H1 (cell line): ENCODE measurements around the gene MRTFB. TPM values are rescaled to one million over a fixed set of nuclear protein-coding genes. Genes with fewer than 3 reads are reported as not detected.
"Not testable (repeated sequence)": the region's sequence is repeated elsewhere in the genome, so short reads cannot be mapped to it uniquely, and the experiment has no call there.

Source experiments
- CTCF ChIA-PET: fragments of 300-600 bp; sonication (Branson Sonifier 250); formaldehyde crosslinking; loops from one replicate; lab custom pipeline; 2021; ENCODE audit not compliant: partially characterized antibody; lab: Charles Lee
- POLR2A ChIA-PET: fragments of 300-600 bp; sonication (Branson Sonifier 250); formaldehyde crosslinking; loops from one replicate; lab custom pipeline; 2021; ENCODE audit warnings: inconsistent platforms; ENCODE audit not compliant: partially characterized antibody; lab: Charles Lee
- DNase-seq, 2 experiments: peaks; one replicate each; pipeline versions ENCODE4 v3.0.0 to v3.0.0-alpha.2; 2010 to 2022; ENCODE audit warnings: low spot score in 2 of 2, low read depth in 1 of 2, mixed read lengths in 1 of 2
- FAIRE-seq: peaks from 2 replicates; lab custom pipeline; 2011; peaks lifted over from hg19 to GRCh38; lab: Jason Lieb, UNC
- H2AFZ ChIP-seq: 2 replicates; pipeline ENCODE4 v1.8.1; 2012; ENCODE audit warnings: low read length, inconsistent platforms
- H2AK5ac ChIP-seq: 2 replicates; pipeline ENCODE4 v1.6.1; 2013; ENCODE audit warnings: low read depth, low read length
- H2BK120ac ChIP-seq: replicated peaks from 2 replicates; pipeline ENCODE3; 2013; ENCODE audit warnings: low read depth, low read length, inconsistent platforms
- H2BK12ac ChIP-seq: 2 replicates; pipeline ENCODE4 v1.6.1; 2013; ENCODE audit warnings: low read depth, low read length
- H2BK15ac ChIP-seq: 2 replicates; pipeline ENCODE4 v1.6.1; 2013; ENCODE audit warnings: low read length
- H2BK20ac ChIP-seq: 2 replicates; pipeline ENCODE4 v1.6.1; 2013; ENCODE audit warnings: low read length
- H2BK5ac ChIP-seq: 2 replicates; pipeline ENCODE4 v1.6.1; 2013; ENCODE audit warnings: low read depth, low read length
- H3K14ac ChIP-seq: 2 replicates; pipeline ENCODE4 v1.6.1; 2013; ENCODE audit warnings: inconsistent platforms; ENCODE audit not compliant: insufficient read length
- H3K18ac ChIP-seq: 2 replicates; pipeline ENCODE4 v1.6.1; 2013; ENCODE audit warnings: low read length; ENCODE audit errors: extremely low read depth
- H3K23ac ChIP-seq: 2 replicates; pipeline ENCODE4 v1.6.1; 2013; ENCODE audit warnings: inconsistent platforms; ENCODE audit not compliant: insufficient read length
- H3K23me2 ChIP-seq: 2 replicates; pipeline ENCODE4 v1.6.1; 2013; ENCODE audit warnings: low read depth, low read length
- H3K27ac ChIP-seq: 2 replicates; pipeline ENCODE4 v1.6.1; 2011; ENCODE audit warnings: low read depth, low read length, inconsistent platforms
- H3K27me3 ChIP-seq, 4 experiments: replicated peaks in 1 of 4; 1 replicate in 1 of 4; 2 replicates in 3 of 4; pipeline versions ENCODE4 v1.6.1 to v1.8.1; 2011 to 2013; ENCODE audit warnings: low read length in 3 of 4, mild to moderate bottlenecking in 3 of 4, inconsistent platforms in 2 of 4, mixed read lengths in 2 of 4, moderate library complexity in 1 of 4; ENCODE audit not compliant: control insufficient read depth in 3 of 4, insufficient read depth in 3 of 4; ENCODE audit errors: extremely low read depth in 1 of 4
- H3K36me3 ChIP-seq, 4 experiments: 2 replicates each; pipeline versions ENCODE4 v1.6.1 to v1.8.1; 2011 to 2013; ENCODE audit warnings: mild to moderate bottlenecking in 4 of 4, low read length in 3 of 4, moderate library complexity in 2 of 4, control low read depth in 1 of 4, inconsistent platforms in 1 of 4; ENCODE audit not compliant: insufficient read depth in 4 of 4, control insufficient read depth in 2 of 4
- H3K4ac ChIP-seq: replicated peaks from 2 replicates; pipeline ENCODE3; 2013; ENCODE audit warnings: low read length, low read depth, mixed read lengths, inconsistent platforms; ENCODE audit not compliant: insufficient read length
- H3K4me1 ChIP-seq, 4 experiments: replicated peaks in 1 of 4; 1 replicate in 1 of 4; 2 replicates in 3 of 4; pipeline versions ENCODE4 v1.6.1 to v1.8.1; 2011 to 2013; ENCODE audit warnings: low read length in 3 of 4, inconsistent platforms in 2 of 4, mixed read lengths in 1 of 4; ENCODE audit not compliant: insufficient read depth in 4 of 4, control insufficient read depth in 3 of 4
- H3K4me2 ChIP-seq, 2 experiments: 2 replicates each; pipeline versions ENCODE4 v1.6.1 to v1.8.1; 2011 to 2013; ENCODE audit warnings: low read depth in 2 of 2, low read length in 2 of 2, control low read depth in 1 of 2, inconsistent platforms in 1 of 2, mild to moderate bottlenecking in 1 of 2; ENCODE audit not compliant: insufficient read depth in 1 of 2
- H3K4me3 ChIP-seq, 4 experiments: fragments of 200-600, 300-600 bp in 1 of 4; sonication (generic), shearing (Covaris generic), sonication (Bioruptor Twin) in 1 of 4; 2 replicates each; pipeline versions ENCODE4 v1.5.1 to v1.8.1; 2011 to 2016; ENCODE audit warnings: low read length in 4 of 4, low read depth in 3 of 4, control low read depth in 2 of 4, inconsistent platforms in 2 of 4, mild to moderate bottlenecking in 2 of 4, mixed read lengths in 1 of 4, moderate library complexity in 1 of 4; ENCODE audit not compliant: insufficient read depth in 2 of 4; ENCODE audit errors: extremely low read depth in 1 of 4
- H3K56ac ChIP-seq: replicated peaks from 2 replicates; pipeline ENCODE3; 2013; ENCODE audit warnings: low read depth, mild to moderate bottlenecking, mixed read lengths, low read length, inconsistent platforms; ENCODE audit not compliant: insufficient read length
- H3K79me1 ChIP-seq: 2 replicates; pipeline ENCODE4 v1.6.1; 2013; ENCODE audit warnings: low read depth, low read length, control low read depth
- H3K79me2 ChIP-seq, 2 experiments: 2 replicates each; pipeline versions ENCODE4 v1.6.1 to v1.8.1; 2012 to 2013; ENCODE audit warnings: low read length in 2 of 2, mild to moderate bottlenecking in 2 of 2, inconsistent platforms in 1 of 2; ENCODE audit not compliant: insufficient read depth in 2 of 2, control insufficient read depth in 1 of 2
- H3K9ac ChIP-seq, 4 experiments: replicated peaks in 1 of 4; 1 replicate in 1 of 4; 2 replicates in 3 of 4; pipeline versions ENCODE4 v1.6.1 to v1.8.1; 2011 to 2013; ENCODE audit warnings: low read depth in 3 of 4, low read length in 3 of 4, control low read depth in 2 of 4, mild to moderate bottlenecking in 2 of 4, moderate library complexity in 2 of 4, inconsistent platforms in 1 of 4; ENCODE audit errors: extremely low read depth in 1 of 4
- H3K9me3 ChIP-seq, 2 experiments: 2 replicates each; pipeline versions ENCODE4 v1.6.1 to v1.8.1; 2012 to 2013; ENCODE audit warnings: mild to moderate bottlenecking in 2 of 2, moderate library complexity in 2 of 2, control low read depth in 1 of 2, inconsistent platforms in 1 of 2, low read depth in 1 of 2, low read length in 1 of 2, mixed read lengths in 1 of 2; ENCODE audit not compliant: insufficient read depth in 2 of 2
- H4K20me1 ChIP-seq, 2 experiments: replicated peaks in 1 of 2; 2 replicates each; pipeline versions ENCODE3 to v1.8.1; 2011 to 2013; ENCODE audit warnings: inconsistent platforms in 2 of 2, low read length in 2 of 2, mild to moderate bottlenecking in 1 of 2; ENCODE audit not compliant: insufficient read depth in 2 of 2, control insufficient read depth in 1 of 2
- H4K5ac ChIP-seq: 2 replicates; pipeline ENCODE4 v1.6.1; 2013; ENCODE audit warnings: low read length, low read depth, mixed read lengths, inconsistent platforms; ENCODE audit not compliant: insufficient read length
- H4K8ac ChIP-seq: 2 replicates; pipeline ENCODE4 v1.8.0; 2013; ENCODE audit warnings: mild to moderate bottlenecking, moderate library complexity, low read length, inconsistent platforms; ENCODE audit not compliant: insufficient read depth; ENCODE audit errors: extremely low read depth
- H4K91ac ChIP-seq: replicated peaks from 2 replicates; pipeline ENCODE3; 2013; ENCODE audit warnings: low read length, mixed read lengths, inconsistent platforms; ENCODE audit not compliant: insufficient read length
- WGBS, 2 experiments: shearing (Covaris generic) in 1 of 2; methylation state at CpG; one replicate each; pipeline versions ENCODE4 v1.1.6 to v1.1.7; 2013 to 2015; ENCODE audit warnings: low lambda C conversion rate in 2 of 2, mixed read lengths in 2 of 2, inconsistent platforms in 1 of 2, low coverage in 1 of 2, missing lambda C conversion rate in 1 of 2; ENCODE audit not compliant: insufficient replicate concordance in 2 of 2, insufficient coverage in 1 of 2, insufficient read length in 1 of 2; ENCODE audit errors: extremely low coverage in 1 of 2, missing lambda C conversion rate in 1 of 2; 5-methylcytosine and 5-hydroxymethylcytosine counted together
- polyA plus RNA-seq, 7 experiments: library from polyadenylated mRNA; depleted of rRNA in 3 of 7; stranded (reverse) in 5 of 7; unstranded in 2 of 7; fragments of >200 nt in 5 of 7; fragments of 200-250 nt in 2 of 7; gene quantifications; 1 replicate in 5 of 7; 2 replicates in 1 of 7; 4 replicates in 1 of 7; pipeline versions ENCODE4 v1.2.1 to v1.2.3, GENCODE V29; 2011 to 2013; ENCODE audit warnings: missing spikeins in 2 of 7, mixed read lengths in 2 of 7
- total RNA-seq: library from RNA; stranded (reverse); fragmentation: NEBNext Ultra II Directional; extraction: Animal tissue kit (Norgen Biotek cat#: 25700); gene quantifications from 2 replicates; pipeline ENCODE4 v1.2.1, GENCODE V29; 2021

Gene MRTFB
- total and polyA plus RNA-seq, 2 of the 8 experiments (the other 6 are each of a cell fraction or from before 2014, with no cell fraction given) = 13.5 to 34.9 TPM

DNA sequence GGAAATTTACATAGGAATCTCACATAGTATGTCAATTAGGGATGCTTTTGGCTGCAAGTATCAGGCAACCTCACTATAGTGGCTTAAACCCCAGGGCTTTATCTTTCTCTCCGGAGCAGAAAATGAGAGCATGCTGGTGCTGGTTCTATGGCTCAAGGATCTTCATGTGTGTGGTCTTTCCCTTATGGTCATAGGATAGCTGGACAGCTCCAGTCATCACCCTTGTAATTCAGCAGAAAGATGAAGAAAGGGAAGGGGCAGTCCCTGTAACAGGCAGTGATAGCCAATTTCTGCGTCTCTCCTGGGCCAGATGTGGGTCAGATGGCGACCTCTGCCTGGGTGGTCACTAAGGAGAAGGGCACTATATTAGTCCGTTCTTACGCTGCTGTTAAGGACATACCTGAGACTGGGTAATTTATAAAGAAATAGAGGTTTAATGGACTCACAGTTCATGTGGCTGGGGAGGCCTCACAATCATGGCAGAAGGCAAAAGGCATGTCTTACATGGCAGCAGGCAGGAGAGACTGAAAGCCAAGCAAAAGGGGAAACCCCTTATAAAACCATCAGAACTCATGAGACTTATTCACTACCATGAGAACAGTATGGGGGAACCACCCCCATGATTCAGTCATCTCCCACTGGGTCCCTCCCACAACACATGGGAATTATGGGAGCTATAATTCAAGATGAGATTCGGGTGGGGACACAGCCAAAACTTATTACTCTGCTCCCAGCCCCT, 23.8 kb upstream of the MRTFB start:
- H3K4me2 ChIP-seq, H3K14ac ChIP-seq: not testable (repeated sequence)

More for the DNA sequence above, 23.8 kb upstream of the MRTFB start:
- H2BK15ac ChIP-seq, H3K23ac ChIP-seq, H3K27me3 ChIP-seq, H3K9me3 ChIP-seq, H4K8ac ChIP-seq, H3K4me3 ChIP-seq, H4K91ac ChIP-seq, H3K4ac ChIP-seq, H3K9ac ChIP-seq, CTCF ChIA-PET, DNase-seq, H3K79me2 ChIP-seq, H3K56ac ChIP-seq, H2AK5ac ChIP-seq, H3K23me2 ChIP-seq, POLR2A ChIA-PET, H2AFZ ChIP-seq, H4K20me1 ChIP-seq, H2BK5ac ChIP-seq, H3K4me1 ChIP-seq, H3K36me3 ChIP-seq, H3K27ac ChIP-seq, H2BK120ac ChIP-seq, H3K79me1 ChIP-seq, FAIRE-seq, H3K18ac ChIP-seq, H2BK20ac ChIP-seq, H2BK12ac ChIP-seq, H4K5ac ChIP-seq: not testable (repeated sequence)
- 74% methylated on average over 6 of the region's 6 CpGs; no CpG with 5 or more reads in 1 of the 2 experiments for WGBS, 2 experiments
